GM18499 (cell line): ENCODE measurements around the gene ST14.

Source experiments
- ATAC-seq: cut with Tn5 transposase; IDR thresholded peaks from one replicate; pipeline ENCODE4 v1.9.1; 2021; ENCODE audit warnings: moderate number of reproducible peaks; ENCODE audit not compliant: insufficient read depth, unreplicated experiment

Gene ST14

DNA sequence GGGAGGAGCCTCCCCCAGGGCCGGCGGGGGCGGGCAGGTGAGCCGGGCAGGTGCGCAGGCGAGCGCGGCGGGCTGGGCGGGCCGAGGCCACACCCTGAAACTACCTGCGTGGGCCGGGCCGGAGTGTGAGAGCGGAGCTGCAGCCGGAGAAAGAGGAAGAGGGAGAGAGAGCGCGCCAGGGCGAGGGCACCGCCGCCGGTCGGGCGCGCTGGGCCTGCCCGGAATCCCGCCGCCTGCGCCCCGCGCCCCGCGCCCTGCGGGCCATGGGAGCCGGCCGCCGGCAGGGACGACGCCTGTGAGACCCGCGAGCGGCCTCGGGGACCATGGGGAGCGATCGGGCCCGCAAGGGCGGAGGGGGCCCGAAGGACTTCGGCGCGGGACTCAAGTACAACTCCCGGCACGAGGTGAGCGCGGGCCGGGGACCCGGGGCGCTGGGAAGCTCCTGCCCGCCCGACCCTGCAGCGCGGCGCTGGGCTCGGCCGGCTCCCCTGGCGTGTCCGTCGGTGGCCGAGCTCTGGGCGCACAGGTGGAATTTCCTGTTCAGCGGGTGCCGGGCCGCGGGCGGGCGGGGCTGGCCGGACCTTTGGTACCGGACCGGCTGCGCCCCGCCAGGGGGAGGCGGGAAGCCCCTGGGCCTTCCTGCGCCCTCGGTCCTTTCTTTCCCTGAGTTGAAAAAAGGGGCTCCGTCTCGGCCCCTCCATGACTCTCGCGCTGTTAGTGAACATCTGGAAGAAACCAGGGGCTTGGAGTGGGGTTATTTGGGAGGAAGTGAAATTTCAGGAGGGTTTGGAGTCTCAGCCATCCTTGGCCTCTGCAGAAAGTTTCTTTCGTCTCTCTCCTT is at the start of gene ST14:
ST14 (plus strand) TSS at position 126 of the 841 bp plus-strand sequence; CDS start at position 324, 198 bp downstream.
- no peak for ATAC-seq

DNA sequence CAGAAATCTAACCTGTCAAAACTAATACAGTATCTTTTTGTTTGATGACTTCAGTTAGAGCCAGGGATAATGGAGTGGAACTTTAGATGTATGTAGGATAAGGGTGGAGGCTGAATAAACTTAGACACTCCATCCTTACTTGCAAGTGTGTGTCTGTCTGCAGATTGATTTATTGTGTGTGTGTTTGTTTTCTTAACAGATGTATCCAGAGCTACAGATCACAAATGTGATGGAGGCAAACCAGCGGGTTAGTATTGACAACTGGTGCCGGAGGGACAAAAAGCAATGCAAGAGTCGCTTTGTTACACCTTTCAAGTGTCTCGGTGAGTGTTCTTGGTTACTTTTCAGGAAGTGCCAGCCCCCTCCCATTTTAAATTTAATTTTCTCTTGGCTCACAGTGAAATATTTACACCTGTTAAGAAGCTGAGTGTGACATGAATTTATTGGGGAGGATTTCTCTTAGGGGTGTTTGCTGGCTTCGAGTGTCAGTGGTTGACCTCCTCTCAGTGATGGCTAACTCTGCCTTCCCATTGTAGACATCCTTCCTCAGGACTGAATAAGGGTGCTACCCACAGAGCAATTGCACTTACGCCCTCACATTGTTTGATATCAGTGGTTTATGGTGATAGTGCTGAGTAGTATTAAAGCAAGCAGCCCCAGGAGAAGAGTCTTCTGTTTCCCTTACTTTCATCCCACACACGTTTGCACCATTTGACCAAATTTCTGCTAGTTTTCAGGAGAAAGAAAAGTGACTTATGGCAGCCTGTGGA is 49.1 kb upstream of the ST14 start:
- no peak for ATAC-seq

DNA sequence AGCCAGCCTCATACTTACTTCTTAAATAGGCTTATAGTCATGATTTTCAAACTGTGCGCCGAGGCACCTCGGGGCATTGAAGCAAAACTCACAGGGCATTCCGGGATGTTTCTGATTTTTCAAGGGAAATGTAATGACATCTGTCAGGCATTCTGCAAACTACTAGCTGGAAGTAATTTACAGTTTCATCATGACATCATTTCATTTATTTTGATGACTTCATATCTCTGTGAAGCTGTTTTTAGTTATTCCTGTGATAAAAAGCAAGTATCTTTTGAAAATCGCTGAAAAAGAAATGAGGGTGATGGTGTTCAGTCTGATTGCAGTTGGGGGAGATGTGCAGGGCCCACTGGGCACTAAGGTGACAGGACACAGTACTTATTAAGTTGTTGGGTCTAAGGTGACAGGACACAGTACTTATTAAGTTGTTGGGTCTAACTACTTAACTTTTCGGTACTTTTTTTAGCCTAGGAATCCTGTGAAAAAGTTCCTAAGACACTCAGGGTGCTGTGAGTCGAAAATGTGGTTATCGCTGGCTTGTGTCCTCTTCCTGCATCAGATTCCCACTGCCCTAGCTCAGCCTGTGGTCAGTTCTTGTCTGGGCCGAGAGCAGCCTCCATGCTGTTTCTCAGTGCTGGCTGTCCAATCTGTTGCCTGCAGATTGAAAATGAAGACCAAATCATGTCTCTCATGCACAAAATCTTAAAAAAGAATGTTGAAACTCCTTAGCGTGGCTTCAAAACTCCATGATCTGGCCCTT is 47.3 kb upstream of the ST14 start:
- no peak for ATAC-seq

DNA sequence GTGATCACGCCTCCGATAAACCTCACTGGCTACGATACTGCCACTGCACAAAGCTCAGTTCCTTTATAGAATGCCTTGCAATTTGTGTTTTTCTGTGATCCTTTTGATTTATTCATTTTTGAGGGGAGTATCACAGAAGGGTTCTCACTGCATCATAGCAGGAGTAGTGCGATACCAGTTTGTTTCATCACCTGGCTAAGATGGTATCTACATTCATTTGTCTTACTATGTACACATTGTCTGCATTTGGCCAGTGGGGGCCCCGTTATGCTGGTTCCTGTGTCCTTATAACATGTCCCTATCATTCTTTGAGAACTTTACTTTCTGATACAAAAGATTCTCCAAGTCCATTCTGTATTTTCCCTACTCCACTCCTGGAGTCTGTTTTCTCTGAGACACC is 45.3 kb upstream of the ST14 start:
- no peak for ATAC-seq

DNA sequence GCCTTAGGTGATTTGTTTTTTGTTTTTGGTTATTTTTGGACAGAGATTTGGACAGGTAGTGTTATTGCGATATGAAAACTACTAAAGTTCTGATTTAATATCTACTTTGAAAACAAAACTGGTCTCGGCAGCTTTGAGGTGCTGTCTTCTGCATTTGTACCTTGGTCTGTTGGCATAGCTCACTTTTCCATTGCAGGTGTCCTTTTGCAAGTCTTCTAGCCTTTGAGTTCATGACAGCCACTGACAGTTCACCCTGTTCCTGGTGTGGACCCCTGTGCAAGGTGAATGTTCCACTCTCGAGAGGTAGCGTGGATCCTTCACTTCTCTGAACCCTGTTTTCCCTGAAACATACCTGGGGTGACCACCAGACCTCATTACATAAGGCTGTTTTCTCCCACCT is 44.9 kb upstream of the ST14 start:
- no peak for ATAC-seq

DNA sequence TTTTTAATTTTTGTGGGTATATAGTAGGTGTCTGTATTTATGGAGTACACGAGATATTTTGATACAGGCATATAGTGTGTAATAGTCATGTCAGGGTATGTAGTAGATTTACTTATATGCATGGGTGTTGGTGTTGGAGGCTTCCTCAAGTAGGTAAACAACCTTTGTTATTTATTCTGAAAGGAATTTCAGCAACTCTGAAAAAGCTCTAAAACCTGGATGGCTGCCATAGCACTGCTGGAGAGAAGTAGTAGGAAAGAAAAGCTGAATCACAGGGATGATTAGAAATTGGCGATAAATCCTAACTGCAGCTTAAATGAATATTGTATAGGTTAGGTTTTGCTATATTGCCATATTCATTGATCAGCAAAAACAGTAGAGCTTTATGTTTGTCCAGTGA is 44.4 kb upstream of the ST14 start:
- no peak for ATAC-seq

DNA sequence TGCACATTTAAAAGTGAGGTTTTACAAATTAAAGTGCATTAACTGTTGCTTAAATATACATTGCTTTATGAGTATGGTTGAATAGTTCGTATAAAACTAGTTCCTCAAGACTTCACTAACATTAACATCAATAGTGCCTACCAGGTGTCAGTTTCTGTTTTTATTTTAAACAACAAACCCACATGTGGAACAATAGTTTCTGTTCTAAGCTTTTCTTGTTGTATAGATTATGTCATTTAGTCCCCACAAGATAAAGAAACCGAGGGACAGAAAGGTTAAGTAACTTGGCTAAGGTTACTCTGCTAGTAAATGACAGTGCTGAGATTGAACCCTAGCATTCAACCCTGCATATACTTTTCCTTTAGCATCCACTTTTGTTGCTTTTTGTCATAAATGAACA is 41.4 kb upstream of the ST14 start:
- ATAC-seq: peak; percentile 92

DNA sequence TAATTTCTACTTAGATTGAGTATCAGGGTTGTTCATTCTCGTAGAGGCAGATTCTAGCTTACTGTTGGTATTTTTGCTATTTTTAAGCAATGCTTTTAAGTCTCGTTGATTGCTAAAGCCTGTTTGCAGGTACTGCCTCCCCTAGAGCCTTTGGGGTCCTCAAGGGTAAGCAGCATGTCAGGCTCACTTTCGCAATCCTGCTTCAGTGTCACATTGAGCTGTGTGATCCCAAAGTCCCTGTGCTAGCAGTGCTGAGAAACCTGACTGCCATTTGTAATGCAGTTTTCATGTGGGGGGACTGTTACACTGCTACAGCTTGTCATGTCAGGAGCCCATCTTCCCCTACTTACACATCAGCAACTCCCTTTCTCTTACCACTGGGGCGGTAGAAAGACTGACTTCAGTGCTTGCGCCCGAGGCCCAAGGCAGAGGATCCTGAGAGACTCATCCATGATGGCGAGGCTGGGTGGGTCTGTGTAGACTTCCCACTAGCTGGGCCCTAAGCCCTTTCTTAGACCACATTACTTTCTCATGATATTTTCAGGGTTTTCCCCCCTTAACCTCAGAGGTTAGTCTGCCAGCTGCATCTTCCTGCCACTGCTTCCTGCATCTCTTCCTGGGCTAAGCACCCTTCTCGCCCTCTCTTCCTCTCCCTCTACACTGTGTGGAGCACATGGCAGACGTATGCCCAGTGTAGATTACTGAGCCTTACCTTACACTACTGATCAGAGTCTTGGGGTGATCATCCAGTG is 40.8 kb upstream of the ST14 start:
- peak; percentile 44 for ATAC-seq

DNA sequence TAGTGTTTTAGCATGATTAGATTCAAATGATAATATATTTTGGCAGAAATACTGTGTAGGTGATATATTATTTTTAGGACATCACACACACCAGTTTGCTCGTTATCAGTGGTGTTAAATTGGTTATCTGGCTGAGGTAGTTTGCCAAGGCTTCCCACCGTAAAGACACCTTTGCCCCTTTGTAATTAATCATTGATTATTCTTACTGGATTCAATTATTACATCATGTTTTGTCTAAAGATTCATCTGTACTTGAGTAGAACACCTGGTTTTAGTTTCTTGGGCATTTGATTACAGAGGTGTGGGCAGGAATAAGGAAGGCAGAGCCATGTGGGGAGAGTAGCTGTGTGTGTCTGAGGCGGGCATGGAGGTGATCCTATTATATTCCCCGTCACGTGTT is 39.5 kb upstream of the ST14 start:
- ATAC-seq: no peak

DNA sequence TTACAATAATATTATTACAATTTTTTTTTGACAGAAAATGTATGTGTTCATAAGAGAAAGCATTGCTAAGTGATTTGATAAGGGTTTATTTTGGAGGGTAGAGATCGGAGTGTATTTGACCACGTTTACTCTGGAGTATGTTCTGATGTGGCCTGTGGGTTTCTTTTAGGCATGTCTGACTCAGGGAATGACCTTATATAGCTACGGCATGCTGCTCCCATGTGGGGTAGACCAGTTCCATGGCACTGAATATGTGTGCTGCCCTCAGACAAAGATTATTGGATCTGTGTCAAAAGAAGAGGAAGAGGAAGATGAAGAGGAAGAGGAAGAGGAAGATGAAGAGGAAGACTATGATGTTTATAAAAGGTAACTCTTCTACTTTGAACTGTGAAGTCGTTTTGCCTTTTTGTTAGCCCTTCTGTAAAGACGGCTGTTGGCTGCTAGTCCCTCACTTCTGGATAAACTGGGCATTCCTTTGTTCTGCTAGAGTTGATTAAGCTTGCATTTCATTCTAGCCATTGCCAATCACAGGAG is 38.1 kb upstream of the ST14 start:
- no peak for ATAC-seq

DNA sequence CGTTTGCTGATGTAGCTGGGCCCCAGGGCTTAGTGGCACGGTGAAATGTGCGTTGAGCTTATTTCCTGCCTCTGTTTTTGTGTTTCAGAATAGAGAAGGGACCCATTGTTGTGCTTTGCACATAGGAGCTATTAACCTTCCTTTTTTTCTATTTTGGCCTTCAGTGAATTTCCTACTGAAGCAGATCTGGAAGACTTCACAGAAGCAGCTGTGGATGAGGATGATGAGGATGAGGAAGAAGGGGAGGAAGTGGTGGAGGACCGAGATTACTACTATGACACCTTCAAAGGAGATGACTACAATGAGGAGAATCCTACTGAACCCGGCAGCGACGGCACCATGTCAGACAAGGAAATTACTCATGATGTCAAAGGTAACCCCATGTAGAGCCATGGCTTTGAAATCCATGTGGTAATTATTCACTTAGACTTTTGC is 37.4 kb upstream of the ST14 start:
- ATAC-seq: no peak

DNA sequence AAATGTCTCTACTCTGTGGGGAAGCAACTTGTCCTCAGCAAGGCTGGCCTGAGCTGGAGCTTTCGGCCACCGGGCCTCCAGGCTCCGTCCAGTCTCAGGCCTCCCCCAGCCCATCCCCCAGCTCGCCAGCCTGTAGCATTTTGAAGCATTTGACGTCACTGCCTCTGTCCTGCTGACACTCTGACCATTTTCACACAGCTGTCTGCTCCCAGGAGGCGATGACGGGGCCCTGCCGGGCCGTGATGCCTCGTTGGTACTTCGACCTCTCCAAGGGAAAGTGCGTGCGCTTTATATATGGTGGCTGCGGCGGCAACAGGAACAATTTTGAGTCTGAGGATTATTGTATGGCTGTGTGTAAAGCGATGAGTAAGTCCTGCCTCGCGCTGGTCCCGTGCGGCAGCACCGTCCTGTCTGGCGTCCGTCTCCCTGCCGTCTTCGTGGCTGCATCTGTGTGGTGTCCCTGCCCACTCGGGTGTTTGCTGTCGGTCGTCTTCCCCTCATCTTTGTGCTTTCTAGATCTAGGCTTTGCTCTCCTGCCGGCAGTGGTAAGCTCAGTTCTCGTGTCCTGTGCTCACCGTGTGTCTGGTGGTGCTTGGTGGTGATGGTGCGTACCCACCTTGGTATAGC is 36.1 kb upstream of the ST14 start:
- ATAC-seq: no peak

DNA sequence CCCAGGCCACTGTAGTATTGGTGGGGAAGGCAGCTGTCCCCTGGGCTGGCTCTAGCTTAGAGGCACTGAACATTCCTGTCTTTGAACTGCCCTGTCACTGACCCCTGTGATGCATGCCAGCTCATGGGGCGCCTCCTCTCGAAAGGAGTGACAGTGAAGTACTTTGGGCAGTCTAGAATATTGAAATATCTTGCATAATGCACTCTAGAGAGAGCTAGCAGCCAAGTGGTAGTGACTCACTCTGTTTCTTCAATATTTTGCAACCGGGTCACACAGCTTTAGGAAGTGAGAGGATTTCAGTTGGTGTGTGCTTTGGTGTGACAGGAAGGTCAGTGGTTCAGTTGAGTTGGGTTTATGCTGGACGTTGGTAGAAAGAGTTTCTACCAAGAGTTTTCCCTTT is 35.5 kb upstream of the ST14 start:
- ATAC-seq: no peak

DNA sequence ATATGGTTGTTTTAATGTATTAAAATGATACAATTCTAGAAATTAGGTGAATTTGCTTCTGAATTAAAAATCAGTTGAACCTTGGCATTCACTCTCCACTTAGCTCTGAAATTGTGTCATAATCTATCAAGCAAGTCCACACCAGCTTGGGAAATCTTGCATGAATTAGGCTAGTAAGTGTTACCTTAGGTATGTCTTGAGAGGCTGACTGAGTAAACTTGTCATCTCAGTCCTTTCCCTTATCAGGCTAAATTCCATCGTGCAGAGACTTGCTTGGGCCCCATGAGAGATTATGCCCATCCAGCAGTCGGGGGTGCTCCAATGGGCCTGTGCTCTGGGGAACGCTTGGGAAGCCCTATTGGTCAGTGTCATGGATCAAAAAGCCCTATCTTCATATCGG is 33.9 kb upstream of the ST14 start:
- no peak for ATAC-seq

DNA sequence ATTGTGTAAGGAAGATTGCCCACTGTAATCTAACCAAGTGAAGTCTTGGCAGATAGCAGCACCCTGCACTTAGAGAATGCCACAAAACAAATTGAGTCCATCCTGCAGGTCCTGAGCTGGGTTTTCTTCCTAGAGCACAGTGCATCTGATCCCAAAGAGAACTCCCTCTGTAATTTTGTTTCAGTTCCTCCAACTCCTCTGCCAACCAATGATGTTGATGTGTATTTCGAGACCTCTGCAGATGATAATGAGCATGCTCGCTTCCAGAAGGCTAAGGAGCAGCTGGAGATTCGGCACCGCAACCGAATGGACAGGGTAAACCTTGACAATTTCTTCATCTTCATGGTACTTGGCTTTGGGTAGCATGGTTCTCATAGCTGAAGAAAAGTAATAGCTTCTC is 33.1 kb upstream of the ST14 start:
- ATAC-seq: no peak

DNA sequence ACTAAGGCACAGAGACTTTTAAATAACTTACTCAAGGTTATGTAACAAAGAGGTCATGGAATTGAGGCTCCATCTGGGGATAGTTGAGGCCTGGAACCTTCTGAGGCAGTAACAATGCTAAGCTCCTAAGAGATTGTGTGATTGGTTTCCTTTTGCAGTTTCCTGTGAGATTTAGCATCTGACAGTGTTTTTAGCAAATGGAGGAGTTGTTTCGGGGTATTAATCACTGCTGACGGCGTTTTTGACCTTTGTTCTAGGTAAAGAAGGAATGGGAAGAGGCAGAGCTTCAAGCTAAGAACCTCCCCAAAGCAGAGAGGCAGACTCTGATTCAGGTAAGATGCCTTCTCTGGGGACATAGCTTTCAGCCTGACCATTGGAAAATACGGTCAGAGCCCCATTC is 32.1 kb upstream of the ST14 start:
- ATAC-seq: no peak

DNA sequence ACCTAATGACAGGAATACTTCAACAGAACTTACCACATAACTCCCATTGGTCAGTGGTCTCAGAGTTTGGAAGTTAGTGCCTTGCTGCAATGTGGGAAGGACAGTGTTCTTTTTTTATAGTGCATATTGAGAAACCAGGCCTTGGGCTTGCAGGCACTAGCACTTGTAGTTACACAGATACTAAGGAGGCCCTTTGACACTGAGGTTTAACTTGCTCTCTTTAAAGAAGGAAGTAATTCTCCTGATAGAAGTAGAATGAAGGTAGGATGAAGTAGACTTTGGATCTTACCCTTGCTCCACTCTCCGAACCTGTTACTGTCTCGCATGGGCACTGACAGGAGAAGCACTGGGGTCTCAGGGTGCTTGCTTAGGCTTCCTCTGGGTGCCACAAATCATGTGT is 31.0 kb upstream of the ST14 start:
- ATAC-seq: no peak

DNA sequence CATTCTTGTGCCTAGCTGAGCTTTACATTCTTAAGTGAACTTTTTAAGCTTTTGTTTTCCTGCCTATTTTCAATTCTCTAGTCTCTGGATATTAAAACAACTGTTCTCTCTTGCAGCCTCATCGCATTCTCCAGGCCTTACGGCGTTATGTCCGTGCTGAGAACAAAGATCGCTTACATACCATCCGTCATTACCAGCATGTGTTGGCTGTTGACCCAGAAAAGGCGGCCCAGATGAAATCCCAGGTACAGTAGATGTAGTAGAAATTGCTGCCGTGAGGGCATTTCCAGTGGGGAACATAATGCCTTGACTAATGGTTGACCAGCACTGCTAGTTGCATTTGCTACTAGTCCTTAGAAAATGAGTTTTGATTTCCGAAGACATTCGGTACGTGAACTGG is 29.7 kb upstream of the ST14 start:
- ATAC-seq: no peak

DNA sequence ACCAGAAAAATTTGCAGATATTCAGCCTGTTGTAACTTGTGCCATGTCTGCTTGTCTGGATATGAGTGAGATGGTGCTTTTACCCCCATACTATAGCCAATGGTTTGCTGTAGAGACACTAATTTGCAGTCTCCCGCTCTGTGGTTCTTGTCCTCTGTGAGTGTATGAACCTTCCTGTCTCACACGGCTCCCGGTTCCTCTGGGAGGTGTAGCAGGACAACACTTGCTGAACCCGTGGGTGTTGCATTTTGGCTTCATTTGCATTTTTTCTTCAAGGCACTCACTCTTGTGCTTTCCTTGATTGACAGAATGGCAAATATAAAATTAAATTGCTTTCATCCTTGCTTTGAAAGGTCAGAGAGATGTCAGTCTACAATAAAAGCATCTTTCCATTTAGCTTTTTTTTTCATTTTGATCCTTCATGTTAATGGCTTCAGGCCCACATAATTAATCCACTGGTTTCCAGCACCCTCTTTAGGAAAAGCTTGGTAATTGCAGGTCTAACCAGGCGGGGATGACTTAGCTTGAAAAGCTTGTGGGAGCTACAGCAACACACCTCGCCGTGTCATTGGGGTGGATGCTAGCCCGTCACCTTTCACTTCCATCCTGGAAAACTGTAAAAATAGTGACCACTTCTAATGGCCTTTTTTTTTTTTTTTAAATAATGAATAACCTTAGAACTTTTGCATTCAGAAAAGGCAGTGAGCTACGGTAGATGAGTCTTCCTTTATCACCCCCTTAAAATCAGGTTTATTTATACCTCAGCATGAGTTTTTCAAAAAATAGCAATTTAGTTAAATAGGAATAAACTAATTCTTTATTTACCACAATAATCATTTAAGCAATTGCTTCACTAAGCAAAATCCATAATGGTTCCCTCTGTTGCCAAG is 27.4 kb upstream of the ST14 start:
- ATAC-seq: peak; percentile 51
